HFFc6 (cell line): ENCODE results near the gene MSRB3. TPM values are rescaled to one million over a fixed set of nuclear protein-coding genes. Genes with fewer than 3 reads are reported as not detected.
A peak's percentile ranks its signal among the peaks of the same experiment; 100 is the strongest.

Experiments
- DNase-seq: peaks from one replicate; pipeline ENCODE4 v3.0.0-alpha.2; 2018
- H3K27ac Mint-ChIP-seq: 2 replicates; pipeline ENCODE4 v1.8.0; 2020; ENCODE audit warnings: mild to moderate bottlenecking, mixed read lengths
- H3K27me3 Mint-ChIP-seq: 2 replicates; pipeline ENCODE4 v1.8.0; 2021; ENCODE audit warnings: mild to moderate bottlenecking, moderate library complexity, mixed read lengths; ENCODE audit not compliant: insufficient read depth
- H3K36me3 Mint-ChIP-seq: 2 replicates; pipeline ENCODE4 v1.8.0; 2021; ENCODE audit warnings: low read depth, mixed read lengths
- H3K4me1 Mint-ChIP-seq: 2 replicates; pipeline ENCODE4 v1.8.0; 2020; ENCODE audit warnings: low read depth, mixed read lengths
- H3K4me3 Mint-ChIP-seq: 2 replicates; pipeline ENCODE4 v1.8.0; 2020; ENCODE audit warnings: mild to moderate bottlenecking, moderate library complexity, mixed read lengths
- H3K9me3 Mint-ChIP-seq: 2 replicates; pipeline ENCODE4 v1.8.0; 2020; ENCODE audit warnings: mild to moderate bottlenecking, mixed read lengths
- total RNA-seq, 6 experiments: library from RNA; stranded (reverse); fragmentation: NEBNext Ultra II Directional; extraction: Animal tissue kit (Norgen Biotek cat#: 25700); gene quantifications; 2 replicates in 1 of 6; 3 replicates in 5 of 6; pipeline ENCODE4 v1.2.3, GENCODE V29; 2021
- TF ChIP-seq, protein P1 (sequence below): fragments of 200-600 bp; sonication (generic); IDR thresholded peaks from 2 replicates; pipeline ENCODE4 v1.5.0; 2021; ENCODE audit warnings: antibody characterized with exemption, mild to moderate bottlenecking

The MSRB3 gene
- total RNA-seq, 6 experiments from 2014 or later = 108 to 143 (median 127) TPM

GRCh38 chr12:65427646-65428045, 149.2 kb downstream of the MSRB3 start:
- Mint-ChIP-seq H3K9me3 (peaks cover 9% of the 10 kb centered on the region), H3K27me3 (no peaks in the 10 kb centered on the region), H3K4me1 (peaks cover 82% of the 10 kb centered on the region), H3K27ac (peak overlapping the region; percentile 34), H3K36me3 (peaks cover 55% of the 10 kb centered on the region), H3K4me3 (no peak overlapping the region)
- TF ChIP-seq, protein P1, sequence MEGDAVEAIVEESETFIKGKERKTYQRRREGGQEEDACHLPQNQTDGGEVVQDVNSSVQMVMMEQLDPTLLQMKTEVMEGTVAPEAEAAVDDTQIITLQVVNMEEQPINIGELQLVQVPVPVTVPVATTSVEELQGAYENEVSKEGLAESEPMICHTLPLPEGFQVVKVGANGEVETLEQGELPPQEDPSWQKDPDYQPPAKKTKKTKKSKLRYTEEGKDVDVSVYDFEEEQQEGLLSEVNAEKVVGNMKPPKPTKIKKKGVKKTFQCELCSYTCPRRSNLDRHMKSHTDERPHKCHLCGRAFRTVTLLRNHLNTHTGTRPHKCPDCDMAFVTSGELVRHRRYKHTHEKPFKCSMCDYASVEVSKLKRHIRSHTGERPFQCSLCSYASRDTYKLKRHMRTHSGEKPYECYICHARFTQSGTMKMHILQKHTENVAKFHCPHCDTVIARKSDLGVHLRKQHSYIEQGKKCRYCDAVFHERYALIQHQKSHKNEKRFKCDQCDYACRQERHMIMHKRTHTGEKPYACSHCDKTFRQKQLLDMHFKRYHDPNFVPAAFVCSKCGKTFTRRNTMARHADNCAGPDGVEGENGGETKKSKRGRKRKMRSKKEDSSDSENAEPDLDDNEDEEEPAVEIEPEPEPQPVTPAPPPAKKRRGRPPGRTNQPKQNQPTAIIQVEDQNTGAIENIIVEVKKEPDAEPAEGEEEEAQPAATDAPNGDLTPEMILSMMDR = no peak
- no peak for DNase-seq

DNA sequence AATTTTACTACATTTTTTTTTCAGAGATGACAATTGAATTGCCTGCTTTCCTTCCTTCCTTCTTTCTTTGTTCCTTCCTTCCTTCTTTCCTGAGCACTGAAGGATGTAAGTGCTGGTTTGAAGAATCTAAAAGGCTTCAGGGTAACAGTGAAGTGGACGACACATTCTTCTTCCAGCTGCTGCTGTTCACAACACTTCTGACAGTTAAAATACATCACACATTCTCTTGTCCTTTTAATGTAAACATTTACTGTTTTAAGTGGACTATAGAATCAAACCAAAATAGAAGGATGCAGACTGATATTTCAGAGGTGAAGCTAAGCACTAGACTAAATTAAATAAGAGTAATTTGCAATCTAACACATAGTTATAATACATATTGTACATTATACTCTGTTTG, 151.5 kb downstream of the MSRB3 start:
- no peaks in the 10 kb centered on the region for H3K27me3 Mint-ChIP-seq
- TF ChIP-seq, protein P1 = no peak
- H3K4me1 Mint-ChIP-seq = peaks cover 90% of the 10 kb centered on the region
- peaks cover 35% of the 10 kb centered on the region for H3K36me3 Mint-ChIP-seq
- peak overlapping the region; percentile 30 for H3K4me3 Mint-ChIP-seq
- no peaks in the 10 kb centered on the region for H3K9me3 Mint-ChIP-seq
- H3K27ac Mint-ChIP-seq = peak overlapping the region; percentile 65
- no peak for DNase-seq

DNA sequence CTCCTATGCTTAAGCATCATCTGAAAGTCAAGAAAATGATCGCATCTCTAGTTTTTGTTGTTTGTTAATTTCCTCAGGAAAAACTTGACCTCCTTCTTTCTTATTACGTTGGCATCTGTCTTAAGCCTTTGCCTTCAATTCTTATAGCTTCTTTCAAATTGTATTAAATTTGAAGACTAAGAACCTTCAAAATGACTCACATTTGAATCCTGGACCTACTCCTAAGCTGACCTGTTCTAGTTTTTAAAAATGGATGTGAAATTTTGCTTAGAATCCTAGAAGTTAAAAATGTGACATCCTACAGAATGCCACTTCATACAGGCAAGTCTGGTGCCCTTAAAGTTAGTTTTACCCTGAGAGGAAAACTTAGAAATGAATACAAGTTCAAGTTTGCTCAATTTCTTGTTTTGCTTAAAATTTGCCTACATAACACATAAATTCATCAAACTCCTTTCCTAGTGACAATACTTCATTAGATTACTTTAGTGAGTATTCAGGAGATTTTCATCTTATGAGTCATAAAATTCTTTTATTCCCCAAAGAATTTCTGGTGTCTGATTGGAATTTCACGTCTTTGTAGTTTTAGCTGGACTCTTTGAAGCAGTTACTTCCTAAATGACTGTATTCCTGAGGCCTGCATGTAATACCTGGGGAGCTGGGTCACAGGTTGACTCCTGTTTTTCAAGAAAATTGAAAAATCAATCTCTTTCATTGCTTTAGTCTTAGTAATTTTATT, 152.3 kb downstream of the MSRB3 start:
- peaks cover 97% of the 10 kb centered on the region for H3K4me1 Mint-ChIP-seq

GRCh38 chr12:65432114-65432513, 153.6 kb downstream of the MSRB3 start:
- peaks cover 24% of the 10 kb centered on the region for H3K36me3 Mint-ChIP-seq
- TF ChIP-seq, protein P1 = no peak
- no peak for DNase-seq
- H3K4me3 Mint-ChIP-seq = no peak overlapping the region
- peaks cover 93% of the 10 kb centered on the region for H3K4me1 Mint-ChIP-seq
- H3K27ac Mint-ChIP-seq = peak overlapping the region; percentile 70; the same call in 1 of the 2 replicates
- no peaks in the 10 kb centered on the region for H3K9me3 Mint-ChIP-seq
- H3K27me3 Mint-ChIP-seq = no peaks in the 10 kb centered on the region

More for the DNA sequence above, 152.3 kb downstream of the MSRB3 start:
- Mint-ChIP-seq H3K27ac (peak overlapping the region; percentile 65), H3K9me3 (no peaks in the 10 kb centered on the region), H3K27me3 (no peaks in the 10 kb centered on the region), H3K36me3 (peaks cover 30% of the 10 kb centered on the region), H3K4me3 (peak overlapping the region; percentile 57)
- DNase-seq = peak; percentile 49
- TF ChIP-seq, protein P1 = no peak

DNA sequence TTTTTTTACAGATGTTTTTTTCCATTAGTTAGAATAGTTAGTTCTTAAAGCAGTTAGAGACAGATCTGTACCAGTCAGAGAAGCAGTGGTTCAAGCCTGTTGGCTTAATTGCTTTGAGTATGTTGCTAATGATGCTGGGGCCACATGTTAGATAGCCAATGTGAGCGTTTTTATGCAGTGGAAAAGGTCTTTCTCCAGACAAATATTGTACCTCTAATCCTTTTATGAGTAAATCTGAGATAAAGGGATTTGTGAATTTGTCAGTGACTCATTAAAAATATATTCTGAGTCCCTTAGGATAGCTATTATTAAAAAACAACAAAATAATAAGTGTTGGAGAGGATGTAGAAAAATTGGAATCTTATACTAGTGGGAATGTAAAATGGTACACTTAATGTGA, 154.2 kb downstream of the MSRB3 start:
- Mint-ChIP-seq H3K4me1 (peaks cover 93% of the 10 kb centered on the region), H3K36me3 (peaks cover 24% of the 10 kb centered on the region), H3K27me3 (no peaks in the 10 kb centered on the region), H3K9me3 (no peaks in the 10 kb centered on the region), H3K4me3 (peak overlapping the region; percentile 32), H3K27ac (peak overlapping the region; percentile 70; the same call in 1 of the 2 replicates)
- no peak for DNase-seq
- TF ChIP-seq, protein P1 = no peak
